HK-2 (cell line): Measurements from ENCODE around the gene FAM118B.
"Not testable (repeated sequence)": the region's sequence is repeated elsewhere in the genome, so short reads cannot be mapped to it uniquely, and the experiment has no call there.

Source experiments
- DNase-seq: peaks from one replicate; pipeline ENCODE4 v3.0.0-alpha.2; 2018; ENCODE audit not compliant: unreplicated experiment

Gene FAM118B

GRCh38 chr11:126217491-126217890 is 5.9 kb downstream of the FAM118B start:
- no peak for DNase-seq

GRCh38 chr11:126219547-126219946 is 8.0 kb downstream of the FAM118B start:
- DNase-seq = no peak

GRCh38 chr11:126224647-126225294 is 13.2 kb downstream of the FAM118B start:
- DNase-seq = no peak

- DNase-seq = no peak
Observed at GRCh38 chr11:126225295-126225665, 13.7 kb downstream of the FAM118B start.

- DNase-seq = no peak
Observed at GRCh38 chr11:126226334-126227084, 14.9 kb downstream of the FAM118B start.

- no peak for DNase-seq
Observed at GRCh38 chr11:126229858-126230540, 18.4 kb downstream of the FAM118B start.

- no peak for DNase-seq
Observed at GRCh38 chr11:126231725-126232459, 20.3 kb downstream of the FAM118B start.

GRCh38 chr11:126232683-126233082 is 21.1 kb downstream of the FAM118B start:
- DNase-seq = no peak

GRCh38 chr11:126233391-126233790 is 21.8 kb downstream of the FAM118B start:
- no peak for DNase-seq

GRCh38 chr11:126246636-126247035 is 35.1 kb downstream of the FAM118B start:
- DNase-seq = no peak

- DNase-seq = no peak
Observed at GRCh38 chr11:126253265-126253664, 41.7 kb downstream of the FAM118B start.

- no peak for DNase-seq
Observed at GRCh38 chr11:126254819-126255218, 43.2 kb downstream of the FAM118B start.

- DNase-seq = not testable (repeated sequence)
Observed at GRCh38 chr11:126255507-126255906, 43.9 kb downstream of the FAM118B start.

- no peak for DNase-seq
Observed at GRCh38 chr11:126256216-126256615, 44.6 kb downstream of the FAM118B start.

GRCh38 chr11:126257144-126257543 is 45.6 kb downstream of the FAM118B start:
- no peak for DNase-seq

- DNase-seq = no peak
Observed at GRCh38 chr11:126257764-126258163, 46.2 kb downstream of the FAM118B start.

GRCh38 chr11:126262216-126262615 is 50.6 kb downstream of the FAM118B start:
- no peak for DNase-seq

- no peak for DNase-seq
Observed at GRCh38 chr11:126263489-126263888, 51.9 kb downstream of the FAM118B start.

- DNase-seq = no peak
Observed at GRCh38 chr11:126265811-126266210, 54.2 kb downstream of the FAM118B start.

GRCh38 chr11:126267650-126268049 is 56.1 kb downstream of the FAM118B start:
- DNase-seq = no peak

GRCh38 chr11:126268361-126268707 is 56.8 kb downstream of the FAM118B start:
- DNase-seq = no peak
